Fibroblast of mammary gland (primary cell): ENCODE results near the gene SPDYE4.

Experiments
- DNase-seq: peaks from one replicate; pipeline ENCODE4 v3.0.0-alpha.2; 2010; ENCODE audit warnings: low read depth
- H3K4me3 ChIP-seq: 2 replicates; pipeline ENCODE4 v1.5.1; 2011; ENCODE audit warnings: low read depth, mild to moderate bottlenecking, low read length, moderate library complexity; ENCODE audit not compliant: control insufficient read depth
- TF ChIP-seq, protein P1 (sequence below): conservative IDR thresholded peaks from 2 replicates; pipeline ENCODE4 v1.5.1; 2011; ENCODE audit warnings: low read depth, low read length, inconsistent platforms; ENCODE audit not compliant: control insufficient read depth, insufficient read depth

The SPDYE4 gene

DNA sequence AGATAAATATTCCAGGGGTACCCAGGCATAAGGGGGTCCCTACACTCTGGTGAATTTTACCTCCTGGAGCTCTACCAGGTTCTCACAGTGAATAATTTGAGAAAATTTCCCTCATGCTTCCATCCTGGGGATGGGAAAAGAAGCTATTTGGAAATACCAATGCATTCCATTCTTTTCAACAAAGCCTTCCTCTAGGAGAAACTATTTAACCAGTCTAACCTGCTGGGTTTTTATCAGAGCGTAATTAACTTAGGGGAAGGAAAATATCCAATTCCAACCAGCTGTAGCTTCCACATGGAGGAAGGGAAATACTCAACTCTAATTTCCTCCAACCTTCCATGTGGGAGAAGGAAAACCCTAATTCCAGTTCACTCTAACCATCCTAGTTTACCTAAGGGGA, 23.8 kb upstream of the SPDYE4 start:
- no peak overlapping the region for H3K4me3 ChIP-seq
- DNase-seq, result no peak
- TF ChIP-seq, protein P1, sequence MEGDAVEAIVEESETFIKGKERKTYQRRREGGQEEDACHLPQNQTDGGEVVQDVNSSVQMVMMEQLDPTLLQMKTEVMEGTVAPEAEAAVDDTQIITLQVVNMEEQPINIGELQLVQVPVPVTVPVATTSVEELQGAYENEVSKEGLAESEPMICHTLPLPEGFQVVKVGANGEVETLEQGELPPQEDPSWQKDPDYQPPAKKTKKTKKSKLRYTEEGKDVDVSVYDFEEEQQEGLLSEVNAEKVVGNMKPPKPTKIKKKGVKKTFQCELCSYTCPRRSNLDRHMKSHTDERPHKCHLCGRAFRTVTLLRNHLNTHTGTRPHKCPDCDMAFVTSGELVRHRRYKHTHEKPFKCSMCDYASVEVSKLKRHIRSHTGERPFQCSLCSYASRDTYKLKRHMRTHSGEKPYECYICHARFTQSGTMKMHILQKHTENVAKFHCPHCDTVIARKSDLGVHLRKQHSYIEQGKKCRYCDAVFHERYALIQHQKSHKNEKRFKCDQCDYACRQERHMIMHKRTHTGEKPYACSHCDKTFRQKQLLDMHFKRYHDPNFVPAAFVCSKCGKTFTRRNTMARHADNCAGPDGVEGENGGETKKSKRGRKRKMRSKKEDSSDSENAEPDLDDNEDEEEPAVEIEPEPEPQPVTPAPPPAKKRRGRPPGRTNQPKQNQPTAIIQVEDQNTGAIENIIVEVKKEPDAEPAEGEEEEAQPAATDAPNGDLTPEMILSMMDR, result no peak

DNA sequence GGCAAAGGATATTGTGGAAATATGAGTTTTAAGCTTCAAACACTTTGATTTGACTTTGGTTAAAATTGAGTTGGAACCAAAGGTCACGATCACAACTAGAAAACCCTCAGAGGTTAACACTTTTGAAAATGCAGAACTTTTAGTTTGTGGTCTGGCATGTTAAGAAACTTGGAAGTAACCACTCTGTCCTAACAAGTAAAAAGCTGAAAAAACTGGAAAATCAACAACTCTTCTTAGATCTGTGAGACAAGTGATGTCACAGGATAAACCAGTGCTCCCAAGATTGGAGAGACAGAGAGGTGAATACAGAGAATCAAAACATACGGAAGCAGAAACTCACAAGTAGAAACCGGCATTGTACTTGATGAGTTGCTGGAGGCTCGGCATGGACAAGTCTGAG, 23.4 kb upstream of the SPDYE4 start:
- TF ChIP-seq, protein P1, result no peak
- DNase-seq, result no peak
- H3K4me3 ChIP-seq, result no peak overlapping the region

DNA sequence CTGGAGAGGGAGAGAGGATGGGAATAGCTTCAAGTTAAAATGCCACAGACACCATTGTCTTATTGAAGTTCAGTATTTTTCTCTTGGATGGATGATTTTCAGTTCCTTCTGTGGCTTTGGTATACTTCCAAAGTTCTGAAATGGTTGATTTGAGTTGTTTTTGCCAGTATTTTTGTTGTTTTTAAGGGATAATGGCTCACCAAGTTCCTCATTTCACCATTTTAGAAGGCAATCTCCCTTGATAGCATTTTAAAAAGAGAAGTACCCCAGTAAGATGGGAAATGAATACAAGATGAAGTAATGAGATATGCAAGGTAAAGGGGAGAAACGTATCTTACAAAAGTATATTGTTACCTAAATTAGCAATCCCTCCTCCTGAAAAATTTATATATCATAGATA, 18.5 kb upstream of the SPDYE4 start:
- TF ChIP-seq, protein P1, result no peak
- H3K4me3 ChIP-seq, result no peak overlapping the region
- DNase-seq, result no peak

DNA sequence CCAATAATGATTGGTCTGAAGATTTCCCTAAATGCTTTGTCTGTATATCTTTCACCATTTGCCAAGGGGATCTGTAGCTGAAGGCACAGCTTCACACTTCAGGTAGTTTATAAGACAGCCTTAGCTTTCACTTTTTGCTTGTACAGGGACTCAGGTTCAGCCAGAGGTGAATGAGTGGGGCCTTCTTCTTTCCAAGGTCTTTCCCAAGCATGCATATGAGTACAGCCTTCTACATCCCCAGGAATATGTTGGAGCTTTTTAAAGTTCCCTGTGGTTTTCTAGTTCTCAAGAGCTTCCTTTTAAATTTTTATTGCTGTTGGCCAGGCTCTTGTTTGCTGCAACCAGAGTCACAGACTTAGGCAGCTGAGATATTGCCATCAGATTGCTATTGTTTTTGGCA, 17.9 kb upstream of the SPDYE4 start:
- TF ChIP-seq, protein P1, result no peak
- no peak for DNase-seq
- H3K4me3 ChIP-seq, result no peak overlapping the region

DNA sequence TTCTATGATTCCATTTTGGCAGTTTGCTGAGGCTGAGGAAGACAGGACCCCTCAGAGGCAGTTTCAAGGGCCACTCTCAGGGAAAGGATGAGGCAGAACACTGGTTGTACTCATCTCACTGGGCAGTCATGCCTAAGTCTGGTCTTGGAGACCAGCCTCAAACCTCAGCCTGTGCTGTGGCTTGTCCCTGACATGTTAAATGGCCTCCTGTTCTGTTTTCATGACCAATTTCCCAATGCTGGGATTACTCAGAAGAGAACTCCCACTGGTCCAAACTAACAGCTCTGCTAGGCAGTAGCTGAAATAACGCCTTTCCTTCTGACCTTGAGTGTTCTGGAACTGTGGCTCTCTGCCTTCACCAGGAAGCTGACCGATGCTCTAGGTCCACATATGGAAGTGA, 8.4 kb upstream of the SPDYE4 start:
- TF ChIP-seq, protein P1, result no peak
- H3K4me3 ChIP-seq, result no peak overlapping the region
- DNase-seq, result peak; percentile 55

DNA sequence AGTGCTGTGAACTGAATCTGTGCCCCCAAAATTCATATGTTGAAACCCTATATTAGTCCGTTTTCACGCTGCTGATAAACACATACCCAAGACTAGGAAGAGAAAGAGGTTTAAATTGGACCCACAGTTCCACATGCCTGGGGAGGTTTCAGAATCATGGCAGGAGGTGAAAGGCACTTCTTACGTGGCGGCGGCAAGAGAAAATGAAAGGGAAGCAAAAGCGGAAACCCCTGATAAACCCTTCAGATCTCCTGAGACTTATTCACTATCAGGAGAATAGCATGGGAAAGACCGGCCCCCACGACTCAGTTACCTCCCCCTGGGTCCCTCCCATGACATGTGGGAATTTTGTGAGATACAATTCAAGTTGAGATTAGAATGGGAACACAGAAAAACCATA, 3.7 kb upstream of the SPDYE4 start:
- no peak for DNase-seq
- TF ChIP-seq, protein P1, result no peak
- no peak overlapping the region for H3K4me3 ChIP-seq

DNA sequence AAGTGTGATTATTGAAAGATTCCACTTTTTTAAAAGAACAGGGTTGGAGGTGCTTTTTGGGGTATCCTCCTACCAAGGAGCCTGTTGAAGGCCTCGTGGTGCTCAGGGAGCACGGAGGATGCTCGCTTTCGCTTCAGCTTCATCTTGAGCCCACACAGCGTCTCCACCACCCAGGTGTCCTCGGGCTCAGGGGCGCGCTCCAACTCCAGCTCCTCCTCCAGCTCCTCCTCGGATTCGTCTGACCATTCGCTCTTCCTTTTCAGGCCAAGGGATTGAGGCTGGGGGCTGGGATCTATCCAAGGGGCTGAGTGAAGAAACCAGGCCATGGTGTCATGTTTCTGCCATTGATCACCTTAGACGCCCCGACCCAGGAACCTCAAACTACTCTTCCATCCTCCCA, 1.2 kb downstream of the SPDYE4 start:
- no peak overlapping the region for H3K4me3 ChIP-seq
- TF ChIP-seq, protein P1, result no peak

More for the DNA sequence above, 1.2 kb downstream of the SPDYE4 start:
- no peak for DNase-seq
